Transverse colon (tissue), 4 donors: Measurements from ENCODE around the gene NCAPG. TPM values are rescaled to one million over a fixed set of nuclear protein-coding genes. Genes with fewer than 3 reads are reported as not detected.

Experiments used
- DNase-seq: peaks from one replicate; pipeline ENCODE4 v3.0.0-alpha.2; 2019
- H3K27ac ChIP-seq, 4 donors: fragments of 200-600 bp; sonication (generic); 2 replicates each; pipeline ENCODE4 v1.5.1; 2016 to 2018; ENCODE audit warnings: inconsistent platforms in 4 of 4
- H3K27me3 ChIP-seq: fragments of 200-600 bp; sonication (generic); 2 replicates; pipeline ENCODE4 v1.5.1; 2017; ENCODE audit warnings: inconsistent platforms
- H3K36me3 ChIP-seq, 4 donors: fragments of 200-600 bp; sonication (generic); 2 replicates each; pipeline ENCODE4 v1.5.1; 2017 to 2019; ENCODE audit warnings: inconsistent platforms in 4 of 4
- H3K4me1 ChIP-seq, 4 donors: fragments of 200-600 bp; sonication (generic); 2 replicates each; pipeline ENCODE4 v1.5.1; 2017 to 2020; ENCODE audit warnings: inconsistent platforms in 4 of 4
- H3K4me3 ChIP-seq, 4 donors: fragments of 200-600 bp; sonication (generic); 1 replicate in 1 of 4; 2 replicates in 3 of 4; pipeline versions ENCODE4 v1.5.1 to v1.6.1; 2017 to 2019; ENCODE audit warnings: inconsistent platforms in 4 of 4
- H3K9me3 ChIP-seq, 2 donors: fragments of 200-600 bp; sonication (generic); 2 replicates each; pipeline ENCODE4 v1.5.1; 2017 to 2019; ENCODE audit warnings: inconsistent platforms in 2 of 2
- EP300 ChIP-seq: sonication (generic); formaldehyde crosslinking; IDR thresholded peaks from one replicate; pipeline ENCODE4 v1.6.1; 2017; ENCODE audit warnings: antibody characterized with exemption, low read depth
- POLR2A ChIP-seq: fragments of 450-650 bp; IDR thresholded peaks from one replicate; pipeline ENCODE4 v1.6.1; 2016; ENCODE audit warnings: antibody characterized with exemption, mild to moderate bottlenecking, moderate library complexity
- POLR2AphosphoS5 ChIP-seq, 3 donors: sonication (generic); formaldehyde crosslinking; IDR thresholded peaks; one replicate each; pipeline ENCODE4 v1.6.1; 2016; ENCODE audit warnings: antibody characterized with exemption in 3 of 3
- WGBS, 2 donors: methylation state at CpG; one replicate each; pipeline ENCODE4 v1.1.5; 2018; ENCODE audit warnings: low coverage in 1 of 2; 5-methylcytosine and 5-hydroxymethylcytosine counted together
- in situ Hi-C, 4 donors: fragments of 200-750 bp; cut with MboI; loops; one replicate each; pipeline versions ENCODE4 v1.15.0 to v1.15.1; 2017; ENCODE audit warnings: low sequenced_read_pairs in 3 of 4, low pct_ligation_motif_present in 1 of 4, low pct_unique_long_range_greater_than_20kb in 1 of 4
- intact Hi-C: fragments of 100-400 bp; cut with DNase I; formaldehyde crosslinking; loops from one replicate; pipeline ENCODE4 v1.15.1; 2023; ENCODE audit warnings: low total_unique reads
- total RNA-seq, 4 donors: library from RNA; depleted of rRNA; stranded (reverse); fragments of >200 nt; gene quantifications; one replicate each; pipeline ENCODE4 v1.1.0, GENCODE V29; 2016
- TF ChIP-seq, protein P1 (sequence below), 5 experiments: fragments of 200-600 bp in 3 of 5; fragments of 450-650 bp in 2 of 5; sonication (generic) in 3 of 5; IDR thresholded peaks; 1 replicate in 2 of 5; 2 replicates in 3 of 5; pipeline ENCODE4 v1.5.1; 2016 to 2017; ENCODE audit warnings: antibody characterized with exemption in 5 of 5, inconsistent platforms in 3 of 5, mild to moderate bottlenecking in 2 of 5, moderate library complexity in 1 of 5

The NCAPG gene
- total RNA-seq, 4 donors from 2014 or later, result 0.48 to 3.2 (median 0.96) TPM; not detected in 1

DNA sequence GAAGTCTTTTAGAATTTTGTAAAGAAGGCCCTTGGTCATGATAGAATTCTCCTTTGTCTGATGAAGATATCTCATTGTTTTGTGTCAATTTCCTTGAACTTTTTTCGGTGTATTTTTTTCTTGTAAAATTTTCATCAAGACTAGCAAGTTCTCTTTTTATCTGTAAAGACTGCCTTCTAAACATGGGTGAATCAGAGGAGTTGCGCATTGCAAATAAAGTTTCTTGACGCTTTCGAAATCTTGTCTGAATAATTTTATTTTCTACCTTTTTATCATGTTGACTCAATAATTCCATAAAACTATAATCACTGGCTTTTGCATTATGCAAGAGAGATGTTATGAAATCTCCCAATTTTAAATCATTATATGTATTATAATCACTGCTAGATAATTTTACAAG, 66.2 kb downstream of the NCAPG start:
- TF ChIP-seq, protein P1, sequence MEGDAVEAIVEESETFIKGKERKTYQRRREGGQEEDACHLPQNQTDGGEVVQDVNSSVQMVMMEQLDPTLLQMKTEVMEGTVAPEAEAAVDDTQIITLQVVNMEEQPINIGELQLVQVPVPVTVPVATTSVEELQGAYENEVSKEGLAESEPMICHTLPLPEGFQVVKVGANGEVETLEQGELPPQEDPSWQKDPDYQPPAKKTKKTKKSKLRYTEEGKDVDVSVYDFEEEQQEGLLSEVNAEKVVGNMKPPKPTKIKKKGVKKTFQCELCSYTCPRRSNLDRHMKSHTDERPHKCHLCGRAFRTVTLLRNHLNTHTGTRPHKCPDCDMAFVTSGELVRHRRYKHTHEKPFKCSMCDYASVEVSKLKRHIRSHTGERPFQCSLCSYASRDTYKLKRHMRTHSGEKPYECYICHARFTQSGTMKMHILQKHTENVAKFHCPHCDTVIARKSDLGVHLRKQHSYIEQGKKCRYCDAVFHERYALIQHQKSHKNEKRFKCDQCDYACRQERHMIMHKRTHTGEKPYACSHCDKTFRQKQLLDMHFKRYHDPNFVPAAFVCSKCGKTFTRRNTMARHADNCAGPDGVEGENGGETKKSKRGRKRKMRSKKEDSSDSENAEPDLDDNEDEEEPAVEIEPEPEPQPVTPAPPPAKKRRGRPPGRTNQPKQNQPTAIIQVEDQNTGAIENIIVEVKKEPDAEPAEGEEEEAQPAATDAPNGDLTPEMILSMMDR (IDR thresholded peaks at IDR 0.05), result no peak
- TF ChIP-seq POLR2A, result no peak
- no peak for TF ChIP-seq POLR2AphosphoS5 (IDR thresholded peaks at IDR 0.05)
- no peak for TF ChIP-seq EP300
- Histone ChIP-seq H3K36me3 (peaks cover 0 to 3% (median 0%) of the 10 kb centered on the region in 4 donors), H3K9me3 (no peaks in the 10 kb centered on the region), H3K4me1 (no peaks in the 10 kb centered on the region), H3K27me3 (no peaks in the 10 kb centered on the region), H3K27ac (no peak overlapping the region), H3K4me3 (no peak overlapping the region)
- no peak for DNase-seq
- in situ Hi-C loops, result no loop called here
- 98 to 99% methylated on average over 3 to 4 of the region's 4 CpGs for WGBS, 2 donors
- intact Hi-C loops, result no loop called here

DNA sequence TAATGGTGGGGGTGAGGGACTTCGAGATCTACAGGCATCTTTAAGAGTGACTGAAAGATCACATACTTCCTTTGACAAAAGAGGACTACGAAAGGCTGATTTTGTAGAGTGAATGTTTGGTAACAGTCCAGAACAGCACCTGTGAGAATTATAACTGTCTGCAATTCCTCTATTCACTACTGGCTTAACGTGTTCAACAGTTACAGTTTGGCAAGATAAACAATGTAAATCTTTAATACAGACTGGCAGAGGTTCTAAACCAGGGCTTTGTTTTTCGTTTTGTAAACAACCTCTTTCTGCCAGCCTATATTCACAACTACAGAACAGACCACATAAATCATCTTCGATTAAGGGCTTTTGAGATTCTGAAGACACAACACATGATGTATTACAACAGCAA, 66.9 kb downstream of the NCAPG start:
- TF ChIP-seq, protein P1 (IDR thresholded peaks at IDR 0.05), result no peak
- no peak for TF ChIP-seq POLR2A
- TF ChIP-seq EP300, result no peak
- TF ChIP-seq POLR2AphosphoS5 (IDR thresholded peaks at IDR 0.05), result no peak
- DNase-seq, result no peak
- Histone ChIP-seq H3K27ac (no peak overlapping the region), H3K9me3 (no peaks in the 10 kb centered on the region), H3K27me3 (no peaks in the 10 kb centered on the region), H3K4me1 (no peaks in the 10 kb centered on the region), H3K36me3 (peaks cover 0 to 3% (median 0%) of the 10 kb centered on the region in 4 donors), H3K4me3 (no peak overlapping the region)
- in situ Hi-C loops, result no loop called here
- 74 to 77% methylated on average over 4 to 5 of the region's 5 CpGs for WGBS, 2 donors
- intact Hi-C loops, result no loop called here

DNA sequence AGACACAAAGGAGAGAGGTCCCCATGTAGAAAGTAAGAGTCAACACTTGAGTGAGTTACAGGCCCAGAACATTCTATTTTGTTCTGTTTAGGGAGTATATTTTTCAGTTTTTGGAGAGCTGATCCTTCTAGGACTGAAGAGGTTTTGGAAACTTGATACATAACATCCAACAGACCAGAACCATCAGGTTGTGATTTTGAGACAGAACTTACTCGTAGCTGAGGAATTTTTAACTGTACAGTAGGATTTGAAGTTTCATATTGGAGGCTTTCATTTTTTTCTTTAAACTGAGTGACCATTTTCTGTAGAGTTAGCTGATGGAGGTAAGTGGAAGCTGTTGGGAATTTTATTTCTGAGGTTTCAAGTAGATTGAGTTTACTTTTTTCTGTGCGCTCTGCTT, 73.3 kb downstream of the NCAPG start:
- Histone ChIP-seq H3K9me3 (no peaks in the 10 kb centered on the region), H3K27ac (no peak overlapping the region), H3K36me3 (no peaks in the 10 kb centered on the region), H3K4me3 (no peak overlapping the region), H3K27me3 (no peaks in the 10 kb centered on the region), H3K4me1 (no peaks in the 10 kb centered on the region)
- in situ Hi-C loops (no loop called here), intact Hi-C loops (no loop called here)
- 94% methylated on average over 2 of the region's 2 CpGs for WGBS, 2 donors
- no peak for DNase-seq
- TF ChIP-seq EP300 (no peak), POLR2A (no peak), POLR2AphosphoS5 (IDR thresholded peaks at IDR 0.05) (no peak)
- TF ChIP-seq, protein P1 (IDR thresholded peaks at IDR 0.05), result no peak

DNA sequence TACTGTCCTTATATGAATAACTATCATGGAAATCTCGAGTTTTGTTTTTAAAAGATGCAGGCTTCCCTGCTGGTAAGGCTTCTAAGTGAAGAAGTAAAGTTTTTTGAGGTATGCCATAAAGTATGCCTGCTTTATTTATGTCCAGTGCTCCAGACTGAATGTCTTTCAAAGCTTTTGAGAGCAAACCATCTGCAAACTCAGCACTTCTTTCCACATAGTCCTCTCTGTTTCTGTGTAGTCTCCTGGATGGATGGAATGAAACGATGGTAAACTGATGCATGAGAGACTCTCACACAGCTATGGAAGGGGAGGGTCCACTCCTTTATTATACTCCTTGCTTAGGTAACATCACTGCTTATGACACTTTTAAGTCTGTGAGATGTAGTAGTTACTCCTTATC, 73.7 kb downstream of the NCAPG start:
- DNase-seq, result no peak
- 70 to 80% methylated on average over 1 to 2 of the region's 2 CpGs for WGBS, 2 donors
- in situ Hi-C loops, result no loop called here
- Histone ChIP-seq H3K4me3 (no peak overlapping the region), H3K4me1 (no peaks in the 10 kb centered on the region), H3K9me3 (no peaks in the 10 kb centered on the region), H3K27ac (no peak overlapping the region), H3K36me3 (no peaks in the 10 kb centered on the region), H3K27me3 (no peaks in the 10 kb centered on the region)
- no peak for TF ChIP-seq POLR2A
- no peak for TF ChIP-seq POLR2AphosphoS5 (IDR thresholded peaks at IDR 0.05)
- no peak for TF ChIP-seq EP300
- TF ChIP-seq, protein P1 (IDR thresholded peaks at IDR 0.05), result no peak
- intact Hi-C loops, result no loop called here
